B cell (primary cell): ENCODE results near the gene FAM216B. TPM values are rescaled to one million over a fixed set of nuclear protein-coding genes. Genes with fewer than 3 reads are reported as not detected.

Experiments
- ATAC-seq: fragments of 200-7000 bp; cut with Tn5 transposase; one replicate; pipeline ENCODE4 v1.10.0; 2021; ENCODE audit warnings: low read depth, mild to moderate bottlenecking, moderate number of reproducible peaks, moderate library complexity
- CTCF ChIA-PET: fragments of 350-600 bp; sonication (Branson Sonifier 250); formaldehyde crosslinking; loops from one replicate; lab custom pipeline; 2021; ENCODE audit warnings: antibody characterized with exemption, inconsistent platforms; lab: Charles Lee
- POLR2A ChIA-PET: fragments of 350-600 bp; sonication (Branson Sonifier 250); formaldehyde crosslinking; loops from one replicate; lab custom pipeline; 2021; ENCODE audit warnings: antibody characterized with exemption; lab: Charles Lee
- DNase-seq: peaks from one replicate; pipeline ENCODE4 v3.0.0; 2013
- H2AFZ ChIP-seq: 2 replicates; pipeline ENCODE4 v1.6.1; 2012; ENCODE audit warnings: mild to moderate bottlenecking, low read depth, low read length; ENCODE audit not compliant: insufficient read depth, poor library complexity, severe bottlenecking
- H3K27ac ChIP-seq, 2 donors: 1 replicate in 1 of 2; 2 replicates in 1 of 2; pipeline ENCODE4 v1.5.1; 2012 to 2013; ENCODE audit warnings: low read length in 2 of 2, mild to moderate bottlenecking in 2 of 2, moderate library complexity in 1 of 2
- H3K27me3 ChIP-seq, 4 experiments: fragments of 200-600 bp in 1 of 4; sonication (generic) in 1 of 4; replicated peaks in 1 of 4; 1 replicate in 2 of 4; 2 replicates in 2 of 4; pipeline versions ENCODE4 v1.6.1 to v1.7.0; 2013 to 2016; ENCODE audit warnings: low read length in 3 of 4, mild to moderate bottlenecking in 2 of 4, mixed read lengths in 1 of 4, moderate library complexity in 1 of 4; ENCODE audit not compliant: insufficient read depth in 4 of 4, control insufficient read depth in 3 of 4; ENCODE audit errors: control extremely low read depth in 1 of 4
- H3K36me3 ChIP-seq, 2 experiments: replicated peaks in 1 of 2; 1 replicate in 1 of 2; 2 replicates in 1 of 2; pipeline versions ENCODE4 v1.6.1 to v1.7.1; 2013; ENCODE audit warnings: low read length in 1 of 2; ENCODE audit not compliant: insufficient read depth in 2 of 2, control insufficient read depth in 1 of 2; ENCODE audit errors: control extremely low read depth in 1 of 2, extremely low read depth in 1 of 2
- H3K4me1 ChIP-seq, 2 donors: fragments of 200-600 bp in 1 of 2; sonication (generic) in 1 of 2; 1 replicate in 1 of 2; 2 replicates in 1 of 2; pipeline versions ENCODE4 v1.5.1 to v1.6.1; 2013 to 2017; ENCODE audit warnings: low read length in 2 of 2; ENCODE audit not compliant: control insufficient read depth in 2 of 2, insufficient read depth in 2 of 2
- H3K4me2 ChIP-seq: replicated peaks from 2 replicates; pipeline ENCODE3; 2012; ENCODE audit warnings: mild to moderate bottlenecking, low read depth, low read length; ENCODE audit not compliant: poor library complexity, severe bottlenecking
- H3K4me3 ChIP-seq, 5 experiments: fragments of 200-600 bp in 1 of 5; sonication (generic) in 1 of 5; 1 replicate in 3 of 5; 2 replicates in 2 of 5; pipeline versions ENCODE4 v1.5.1 to v1.7.0; 2011 to 2016; ENCODE audit warnings: low read length in 4 of 5, mild to moderate bottlenecking in 4 of 5, low read depth in 2 of 5, control low read depth in 1 of 5, moderate library complexity in 1 of 5; ENCODE audit not compliant: insufficient read depth in 1 of 5; ENCODE audit errors: control extremely low read depth in 1 of 5, extremely low read depth in 1 of 5
- H3K79me2 ChIP-seq: fragments of 200-600 bp; sonication (generic); one replicate; pipeline ENCODE4 v1.6.0; 2016; ENCODE audit warnings: low read length; ENCODE audit not compliant: control insufficient read depth, insufficient read depth
- H3K9ac ChIP-seq: fragments of 200-600 bp; sonication (generic); 2 replicates; pipeline ENCODE4 v1.6.1; 2017; ENCODE audit warnings: mild to moderate bottlenecking, low read length, moderate library complexity
- H3K9me3 ChIP-seq, 3 donors: one replicate each; pipeline versions ENCODE4 v1.6.1 to v1.7.1; 2013; ENCODE audit warnings: low read length in 2 of 3; ENCODE audit not compliant: control insufficient read depth in 2 of 3, insufficient read depth in 1 of 3; ENCODE audit errors: control extremely low read depth in 1 of 3
- H4K20me1 ChIP-seq: 2 replicates; pipeline ENCODE4 v1.6.0; 2012; ENCODE audit warnings: mild to moderate bottlenecking, low read length; ENCODE audit not compliant: insufficient read depth, control insufficient read depth, poor library complexity, severe bottlenecking
- H3K27ac Mint-ChIP-seq: one replicate; pipeline ENCODE4 v1.8.0; 2021; ENCODE audit warnings: mixed read lengths
- H3K27me3 Mint-ChIP-seq: one replicate; pipeline ENCODE4 v1.8.0; 2021; ENCODE audit warnings: mixed read lengths
- H3K4me1 Mint-ChIP-seq: one replicate; pipeline ENCODE4 v1.8.0; 2021; ENCODE audit warnings: mixed read lengths
- H3K4me3 Mint-ChIP-seq: one replicate; pipeline ENCODE4 v1.8.0; 2021; ENCODE audit warnings: mixed read lengths
- H3K9me3 Mint-ChIP-seq: one replicate; pipeline ENCODE4 v1.8.0; 2022; ENCODE audit warnings: mixed read lengths; ENCODE audit not compliant: insufficient read depth
- CTCF ChIP-seq: fragments of 200-600 bp; IDR thresholded peaks from one replicate; pipeline ENCODE4 v1.8.0; 2022; ENCODE audit warnings: antibody characterized with exemption, mild to moderate bottlenecking
- EZH2 ChIP-seq: IDR thresholded peaks from 2 replicates; pipeline ENCODE4 v1.6.1; 2012; ENCODE audit warnings: borderline replicate concordance, low read depth, mild to moderate bottlenecking, moderate library complexity, low read length; ENCODE audit not compliant: insufficient read depth, poor library complexity, severe bottlenecking
- WGBS: methylation state at CpG from one replicate; pipeline ENCODE4 v1.1.5; 2013; ENCODE audit warnings: missing lambda C conversion rate; ENCODE audit not compliant: insufficient coverage; 5-methylcytosine and 5-hydroxymethylcytosine counted together
- intact Hi-C: fragments of 100-400 bp; cut with micrococcal nuclease; formaldehyde crosslinking; loops from one replicate; pipeline ENCODE4 v1.10.0; 2022
- polyA plus RNA-seq: library from polyadenylated mRNA; depleted of rRNA; stranded (reverse); fragments of >200 nt; gene quantifications from 2 replicates; pipeline ENCODE4 v1.2.3, GENCODE V29; 2012
- total RNA-seq, 2 donors: library from RNA; stranded (reverse); fragments of 120-200 nt in 1 of 2; gene quantifications; 1 replicate in 1 of 2; 2 replicates in 1 of 2; pipeline versions ENCODE4 v1.2.3 to v1.2.4, GENCODE V29; 2013 to 2022

Gene FAM216B
- total and polyA plus RNA-seq, 2 donors (not counting 1 experiment from before 2014, with no cell fraction given): not detected

- no peaks in the 10 kb centered on the region for H3K27me3 Mint-ChIP-seq
Measured at GRCh38 chr13:42803563-42804204, 22.3 kb downstream of the FAM216B start.

More at GRCh38 chr13:42803563-42804204, 22.3 kb downstream of the FAM216B start:
- H3K4me2 ChIP-seq: no peak overlapping the region
- H3K27me3 ChIP-seq: no peaks in the 10 kb centered on the region
- no peaks in the 10 kb centered on the region for H3K79me2 ChIP-seq
- peaks cover 2% of the 10 kb centered on the region for H3K9me3 Mint-ChIP-seq
- no peak overlapping the region for H3K9ac ChIP-seq
- no peaks in the 10 kb centered on the region for H4K20me1 ChIP-seq
- ATAC-seq (no peak), DNase-seq (no peak)
- ChIA-PET POLR2A (no interaction called here), CTCF (no interaction called here)
- H3K4me3 Mint-ChIP-seq: no peak overlapping the region
- no peaks in the 10 kb centered on the region for H3K4me1 ChIP-seq
- intact Hi-C loops: no loop called here
- H3K36me3 ChIP-seq: no peaks in the 10 kb centered on the region
- no peak for TF ChIP-seq EZH2
- no peak for TF ChIP-seq CTCF
- no peaks in the 10 kb centered on the region for H3K4me1 Mint-ChIP-seq
- WGBS: 80% methylated on average over 1 of the region's 2 CpGs
- no peak overlapping the region for H3K27ac Mint-ChIP-seq
- no peaks in the 10 kb centered on the region for H3K9me3 ChIP-seq
- no peak overlapping the region for H2AFZ ChIP-seq
- H3K27ac ChIP-seq: no peak overlapping the region
- no peak overlapping the region for H3K4me3 ChIP-seq
